NCI-H187 (cell line): ENCODE measurements around the gene OR1M1.

Experiments
- DNase-seq, 2 experiments: peaks; one replicate each; lab custom pipeline; 2025; lab: John Stamatoyannopoulos, UW

Gene OR1M1

DNA sequence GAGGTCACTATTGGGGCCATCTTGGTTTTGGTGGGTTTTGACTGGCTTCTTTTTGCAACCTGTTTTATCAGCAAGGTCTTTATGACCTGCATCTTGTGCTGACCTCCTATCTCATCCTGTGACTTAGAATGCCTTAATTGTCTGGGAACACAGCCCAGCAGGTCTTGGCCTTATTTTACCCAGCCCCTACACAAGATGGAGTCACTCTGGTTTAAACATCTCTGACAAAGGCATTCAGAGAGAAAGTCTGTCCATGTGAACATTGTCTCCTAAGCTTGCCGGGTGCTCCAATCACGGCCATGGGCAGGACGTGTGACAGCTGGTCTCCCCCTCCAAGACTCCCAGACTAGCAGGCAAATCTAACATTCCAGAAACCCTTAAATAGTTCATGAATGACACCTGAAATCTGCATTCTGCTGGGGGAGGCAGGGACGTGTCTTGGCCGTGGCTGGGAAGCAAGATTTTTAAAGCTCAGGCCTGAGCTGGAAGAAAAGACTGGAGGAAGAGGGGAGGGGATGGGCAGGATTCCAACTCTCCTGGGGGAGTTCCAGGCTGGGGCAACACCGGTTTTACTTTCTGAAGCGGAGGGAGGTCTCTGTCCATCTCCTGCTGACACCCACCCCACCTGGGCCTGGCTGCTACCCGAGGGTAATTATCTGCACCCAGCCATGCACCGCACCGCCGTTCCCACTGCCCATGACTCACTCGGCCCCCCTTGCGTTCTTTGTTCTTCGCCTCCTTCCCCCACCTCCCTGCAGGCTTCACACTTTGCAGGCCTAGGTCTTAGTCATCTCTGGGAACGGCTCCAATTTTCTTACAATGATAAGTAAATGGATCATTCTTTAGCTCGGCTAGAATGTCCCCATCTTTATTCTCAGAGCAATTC, 11.6 kb upstream of the OR1M1 start:
- DNase-seq: no peak

DNA sequence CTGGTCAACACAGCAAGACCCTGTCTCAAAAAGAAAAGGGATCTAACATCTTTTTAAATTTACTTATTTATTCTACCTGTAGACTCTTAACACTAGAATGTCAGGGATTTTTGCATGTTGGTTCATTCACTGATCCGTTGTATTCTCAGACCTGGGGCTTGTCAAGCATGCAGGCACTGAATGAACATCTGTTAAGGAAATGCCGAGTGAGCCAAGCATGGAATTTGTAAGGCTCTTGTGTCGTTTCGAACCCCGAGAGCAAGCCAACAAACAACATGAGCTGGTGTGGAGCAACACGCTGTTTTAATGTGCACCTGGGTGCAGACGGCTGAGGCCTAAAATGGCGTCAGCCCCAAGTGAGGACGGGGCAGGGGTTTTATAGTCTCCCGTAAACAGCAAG, 10.0 kb upstream of the OR1M1 start:
- no peak for DNase-seq

GRCh38 chr19:9078651-9079050, 8.2 kb upstream of the OR1M1 start:
- no peak for DNase-seq

DNA sequence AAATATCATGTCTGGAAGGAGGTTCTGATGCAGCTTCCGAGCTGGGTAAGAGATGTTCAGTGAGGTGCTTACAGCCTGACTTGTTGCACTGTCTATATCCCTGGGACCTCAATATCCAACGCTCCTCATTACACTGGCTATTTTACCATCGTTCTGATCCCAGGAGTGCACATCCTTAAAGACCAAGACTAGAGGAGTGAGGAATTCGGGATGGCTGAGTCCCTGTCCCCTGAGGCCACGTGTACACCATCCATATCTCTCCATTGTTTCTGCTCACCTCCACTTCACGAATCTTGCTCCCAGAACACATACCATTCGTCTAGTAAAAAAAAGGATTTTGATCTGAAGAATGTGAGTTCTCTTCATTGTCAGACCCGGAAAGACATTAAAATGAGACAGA, 20.5 kb downstream of the OR1M1 start, which contains the start of gene OR7G2:
OR7G2 (minus strand) TSS at position 101 of the 400 bp plus-strand sequence. CDS start 4,232 bp downstream, outside the sequence.
- DNase-seq: no peak

DNA sequence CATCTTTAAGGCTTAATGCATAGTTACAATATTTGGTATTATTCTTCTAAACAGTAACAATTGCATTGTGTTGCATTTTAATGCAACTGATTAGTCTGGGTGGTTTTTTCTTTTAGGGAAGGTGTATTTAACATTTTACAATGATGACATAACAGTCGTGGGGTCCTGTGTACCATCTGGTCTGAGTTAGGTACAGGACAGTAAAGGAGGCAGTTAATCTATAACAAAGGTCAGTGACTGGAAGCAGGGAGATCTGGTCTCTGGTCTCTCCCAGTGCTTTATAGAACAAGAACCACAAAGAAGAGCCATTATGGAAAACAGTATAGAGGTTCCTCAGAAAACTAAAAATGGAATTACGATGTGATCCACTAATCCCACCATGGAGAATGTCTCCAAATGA, 23.1 kb downstream of the OR1M1 start:
- DNase-seq: no peak

DNA sequence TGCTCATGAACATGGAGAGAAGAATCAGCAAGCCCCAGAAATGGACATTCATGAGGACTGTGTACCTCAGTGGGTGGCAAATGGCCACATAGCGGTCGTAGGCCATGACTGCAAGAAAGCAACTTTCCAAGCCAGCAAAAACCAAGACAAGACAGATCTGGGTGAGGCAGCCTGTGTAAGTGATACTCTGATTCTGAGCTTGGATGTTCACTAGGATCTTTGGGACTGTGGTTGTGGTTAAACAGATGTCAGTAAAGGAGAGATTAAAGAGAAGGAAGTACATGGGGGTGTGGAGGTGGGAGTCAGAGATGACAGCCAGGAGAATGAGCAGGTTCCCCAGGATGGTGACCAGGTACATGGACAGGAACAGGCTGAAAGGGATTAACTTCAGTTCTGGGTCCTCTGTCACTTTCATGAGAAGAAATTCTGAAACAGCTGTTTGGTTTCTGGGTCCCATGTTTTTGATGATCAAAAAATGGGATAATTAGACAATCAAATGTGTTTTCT, 28.5 kb downstream of the OR1M1 start, which contains the start of gene OR7G1:
OR7G1 (minus strand) TSS at position 457 of the 507 bp plus-strand sequence; CDS start at position 457, 0 bp downstream.
- DNase-seq: no peak

DNA sequence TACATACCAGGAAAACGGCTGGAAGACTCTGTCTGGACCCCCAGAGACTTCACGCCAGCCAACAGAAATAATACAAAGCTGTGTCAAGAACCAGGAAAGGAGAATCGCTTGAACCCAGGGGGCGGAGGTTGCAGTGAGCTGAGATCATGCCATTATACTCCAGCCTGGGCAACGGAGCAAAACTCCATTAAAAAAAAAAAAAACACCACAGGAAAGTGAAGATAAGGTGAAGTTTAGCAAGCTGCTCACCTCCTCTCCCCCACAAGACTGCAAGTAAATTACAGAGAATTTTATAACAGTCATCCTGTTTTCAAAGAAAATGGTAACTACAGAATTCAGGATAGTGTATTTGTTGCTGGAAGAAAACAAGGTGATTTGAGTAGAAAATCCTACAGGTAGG, 29.7 kb downstream of the OR1M1 start:
- DNase-seq: no peak

GRCh38 chr19:9126900-9127405, 40.1 kb downstream of the OR1M1 start, which contains the start of gene OR7G3:
TSS of gene OR7G3 (minus strand) at chr19:9126950. CDS start at chr19:9126950, 0 bp downstream.
- no peak for DNase-seq

DNA sequence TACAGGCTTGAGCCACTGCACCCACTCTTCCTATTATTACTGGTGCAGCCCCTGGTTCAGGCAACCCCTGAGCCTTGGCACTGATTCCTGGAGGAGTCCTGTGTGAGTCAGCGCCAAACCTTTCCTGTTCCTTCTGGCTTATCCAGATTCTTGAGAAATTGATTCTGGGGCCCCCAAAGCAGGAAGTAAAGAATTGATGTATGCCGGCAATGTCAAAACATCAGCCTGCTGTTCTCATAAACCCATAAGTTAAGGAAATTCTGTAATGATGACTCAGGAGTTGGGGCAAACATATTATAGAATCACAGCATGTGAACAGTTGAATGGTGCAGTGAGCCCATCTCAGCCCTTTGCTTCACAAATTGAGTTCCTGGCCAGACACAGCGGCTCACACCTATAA, 41.3 kb downstream of the OR1M1 start:
- DNase-seq: no peak

GRCh38 chr19:9130965-9131364, 44.1 kb downstream of the OR1M1 start:
- no peak for DNase-seq

GRCh38 chr19:9132422-9132821, 45.6 kb downstream of the OR1M1 start:
- no peak for DNase-seq

DNA sequence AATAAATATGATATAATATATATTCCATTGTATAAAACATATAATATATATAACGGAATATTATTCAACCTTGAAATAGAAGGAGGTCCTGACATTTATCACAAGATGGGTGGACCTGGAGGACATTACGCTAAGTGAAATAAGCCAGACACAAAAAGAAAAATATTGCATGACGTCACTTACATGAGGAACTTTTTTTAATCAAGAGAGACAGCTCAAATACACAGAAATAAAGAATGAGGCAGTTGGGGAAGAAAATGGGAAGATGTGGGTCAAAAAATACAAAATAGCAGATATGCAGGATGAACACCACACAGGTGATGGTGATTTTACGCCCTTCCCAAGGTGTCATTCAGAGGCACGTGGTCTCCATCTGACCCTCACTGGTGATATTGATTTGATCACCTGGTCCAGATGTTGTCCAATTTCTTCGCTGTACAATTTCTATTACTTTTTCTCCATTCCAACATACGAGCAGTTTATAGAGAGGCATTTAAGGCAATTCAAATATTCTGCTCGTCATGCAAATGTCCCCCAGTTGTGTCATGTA, 52.8 kb downstream of the OR1M1 start:
- DNase-seq: no peak

- DNase-seq: peak; percentile 40 to 67
Observed at GRCh38 chr19:9140159-9140874, 53.5 kb downstream of the OR1M1 start, which contains the start of gene ZNF317. TSS of gene ZNF317 (plus strand) at chr19:9140397. CDS start at chr19:9156017, 15,620 bp downstream.

GRCh38 chr19:9144920-9145319, 58.1 kb downstream of the OR1M1 start:
- DNase-seq: no peak
